ENCODE results near the gene KAT7.

The KAT7 gene

GRCh38 chr17:49832840-49833599 is 44.5 kb downstream of the KAT7 start:
- no peak overlapping the region for H3K4me3 ChIP-seq (ENCODE audit: low read depth, low read length)
- TF ChIP-seq, protein P1, sequence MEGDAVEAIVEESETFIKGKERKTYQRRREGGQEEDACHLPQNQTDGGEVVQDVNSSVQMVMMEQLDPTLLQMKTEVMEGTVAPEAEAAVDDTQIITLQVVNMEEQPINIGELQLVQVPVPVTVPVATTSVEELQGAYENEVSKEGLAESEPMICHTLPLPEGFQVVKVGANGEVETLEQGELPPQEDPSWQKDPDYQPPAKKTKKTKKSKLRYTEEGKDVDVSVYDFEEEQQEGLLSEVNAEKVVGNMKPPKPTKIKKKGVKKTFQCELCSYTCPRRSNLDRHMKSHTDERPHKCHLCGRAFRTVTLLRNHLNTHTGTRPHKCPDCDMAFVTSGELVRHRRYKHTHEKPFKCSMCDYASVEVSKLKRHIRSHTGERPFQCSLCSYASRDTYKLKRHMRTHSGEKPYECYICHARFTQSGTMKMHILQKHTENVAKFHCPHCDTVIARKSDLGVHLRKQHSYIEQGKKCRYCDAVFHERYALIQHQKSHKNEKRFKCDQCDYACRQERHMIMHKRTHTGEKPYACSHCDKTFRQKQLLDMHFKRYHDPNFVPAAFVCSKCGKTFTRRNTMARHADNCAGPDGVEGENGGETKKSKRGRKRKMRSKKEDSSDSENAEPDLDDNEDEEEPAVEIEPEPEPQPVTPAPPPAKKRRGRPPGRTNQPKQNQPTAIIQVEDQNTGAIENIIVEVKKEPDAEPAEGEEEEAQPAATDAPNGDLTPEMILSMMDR (IDR thresholded peaks at IDR 0.05; ENCODE audit: borderline replicate concordance, insufficient read depth, low read depth, low read length): no peak

GRCh38 chr17:49834118-49834743 is 45.8 kb downstream of the KAT7 start:
- H3K4me3 ChIP-seq (ENCODE audit: low read depth, low read length): no peak overlapping the region
- TF ChIP-seq, protein P1 (IDR thresholded peaks at IDR 0.05; ENCODE audit: borderline replicate concordance, insufficient read depth, low read depth, low read length): no peak

DNA sequence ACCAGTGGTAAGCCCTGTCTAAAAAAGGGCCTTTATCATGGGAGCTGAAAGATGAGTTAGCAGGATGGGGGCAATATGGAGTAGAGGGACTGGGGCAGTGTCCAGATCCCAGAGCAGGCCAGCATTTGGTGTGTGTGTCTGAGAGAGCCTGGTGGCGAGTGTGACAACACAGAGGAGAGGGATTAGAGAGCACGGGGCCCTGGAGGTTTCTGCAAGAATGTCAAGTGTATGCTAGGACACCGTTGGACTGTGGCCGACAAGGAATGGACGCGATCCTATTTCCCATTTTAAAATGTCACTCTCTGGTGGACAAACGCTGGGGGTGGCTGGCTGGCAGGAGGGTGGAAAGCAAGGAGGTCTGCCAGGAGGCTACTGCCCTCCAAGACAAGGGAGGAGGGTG is 47.0 kb downstream of the KAT7 start:
- no peak overlapping the region for H3K4me3 ChIP-seq (ENCODE audit: low read depth, low read length)
- TF ChIP-seq, protein P1 (IDR thresholded peaks at IDR 0.05; ENCODE audit: borderline replicate concordance, insufficient read depth, low read depth, low read length): no peak

GRCh38 chr17:49836111-49837030 is 47.9 kb downstream of the KAT7 start:
- no peak overlapping the region for H3K4me3 ChIP-seq (ENCODE audit: low read depth, low read length)
- TF ChIP-seq, protein P1 (IDR thresholded peaks at IDR 0.05; ENCODE audit: borderline replicate concordance, insufficient read depth, low read depth, low read length): no peak

DNA sequence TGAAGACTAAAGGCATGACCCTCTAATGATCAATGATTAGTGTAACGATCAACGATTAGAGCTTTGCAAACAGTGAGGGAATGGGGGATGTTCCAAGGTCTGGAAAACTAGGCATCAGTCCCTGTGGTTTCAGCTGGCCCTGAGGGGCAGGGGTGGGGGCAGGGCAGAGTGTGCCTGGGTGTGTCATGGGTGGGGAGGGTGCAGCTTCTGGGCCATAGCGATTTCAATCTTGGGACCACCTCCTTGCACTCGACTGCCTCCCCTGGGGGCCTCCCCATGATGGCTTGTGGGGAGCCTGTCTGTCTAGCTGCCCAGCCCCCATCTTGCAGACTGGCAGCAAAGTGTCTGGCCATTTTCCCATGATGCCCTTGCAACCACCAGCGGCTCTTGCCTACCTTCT is 51.0 kb downstream of the KAT7 start:
- H3K4me3 ChIP-seq (ENCODE audit: low read depth, low read length): no peak overlapping the region
- TF ChIP-seq, protein P1 (IDR thresholded peaks at IDR 0.05; ENCODE audit: borderline replicate concordance, insufficient read depth, low read depth, low read length): no peak

DNA sequence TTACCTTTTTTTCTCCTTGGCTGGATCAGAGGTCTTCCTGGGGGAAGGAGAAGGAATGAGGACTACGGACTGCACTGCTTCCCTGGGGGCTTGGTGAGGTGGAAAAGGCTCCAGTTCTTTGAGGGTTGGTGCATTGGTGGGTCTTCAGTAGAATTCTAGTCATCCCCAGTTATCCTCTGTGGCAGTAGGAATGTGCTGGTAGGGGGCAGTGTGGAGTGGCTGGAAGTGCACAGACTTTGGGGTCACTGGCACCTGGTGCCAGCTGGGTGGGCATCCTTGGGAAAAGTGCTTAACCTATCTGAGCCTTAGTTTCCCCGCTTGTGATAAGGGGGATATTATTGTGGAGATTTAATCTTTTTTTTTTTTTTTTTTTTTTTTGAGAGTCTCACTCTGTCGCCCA is 53.1 kb downstream of the KAT7 start:
- no peak overlapping the region for H3K4me3 ChIP-seq (ENCODE audit: low read depth, low read length)
- TF ChIP-seq, protein P1 (IDR thresholded peaks at IDR 0.05; ENCODE audit: borderline replicate concordance, insufficient read depth, low read depth, low read length): no peak
